Keratinocyte (primary cell): Measurements from ENCODE around the gene POU3F1. TPM values are rescaled to one million over a fixed set of nuclear protein-coding genes. Genes with fewer than 3 reads are reported as not detected.

Experiments
- DNase-seq: peaks from one replicate; pipeline ENCODE4 v3.0.0-alpha.2; 2011; ENCODE audit warnings: low read depth, missing footprints, low spot score
- FAIRE-seq: peaks from 2 replicates; lab custom pipeline; 2011; peaks lifted over from hg19 to GRCh38; lab: Jason Lieb, UNC
- H2AFZ ChIP-seq: 2 replicates; pipeline ENCODE4 v1.6.0; 2012; ENCODE audit warnings: low read length, control low read depth, inconsistent platforms; ENCODE audit not compliant: control insufficient read depth
- H3K27ac ChIP-seq: 2 replicates; pipeline ENCODE4 v1.5.1; 2011; ENCODE audit warnings: low read length; ENCODE audit not compliant: control insufficient read depth, insufficient read depth
- H3K27me3 ChIP-seq: 3 replicates; pipeline ENCODE4 v1.6.0; 2011; ENCODE audit warnings: low read length; ENCODE audit not compliant: control insufficient read depth, insufficient read depth; ENCODE audit errors: extremely low read depth
- H3K36me3 ChIP-seq, 2 experiments: 2 replicates in 1 of 2; 3 replicates in 1 of 2; pipeline ENCODE4 v1.5.1; 2011; ENCODE audit warnings: low read length in 2 of 2, mild to moderate bottlenecking in 1 of 2; ENCODE audit not compliant: control insufficient read depth in 2 of 2, insufficient read depth in 2 of 2; ENCODE audit errors: extremely low read depth in 1 of 2
- H3K4me1 ChIP-seq: 3 replicates; pipeline ENCODE4 v1.5.1; 2011; ENCODE audit warnings: low read length; ENCODE audit not compliant: control insufficient read depth, insufficient read depth; ENCODE audit errors: extremely low read depth
- H3K4me2 ChIP-seq: 3 replicates; pipeline ENCODE4 v1.6.0; 2011; ENCODE audit warnings: low read depth, low read length; ENCODE audit not compliant: control insufficient read depth, insufficient read depth; ENCODE audit errors: extremely low read depth
- H3K4me3 ChIP-seq, 3 experiments: fragments of 200-600 bp in 1 of 3; sonication (generic) in 1 of 3; 2 replicates in 2 of 3; 3 replicates in 1 of 3; pipeline ENCODE4 v1.5.1; 2011 to 2016; ENCODE audit warnings: low read length in 3 of 3, mild to moderate bottlenecking in 3 of 3, control low read depth in 2 of 3, inconsistent platforms in 1 of 3, low read depth in 1 of 3, mixed read lengths in 1 of 3, mixed run types in 1 of 3, moderate library complexity in 1 of 3; ENCODE audit not compliant: control insufficient read depth in 2 of 3, insufficient read depth in 2 of 3; ENCODE audit errors: extremely low read depth in 1 of 3
- H3K79me2 ChIP-seq: 2 replicates; pipeline ENCODE4 v1.6.0; 2012; ENCODE audit warnings: low read length; ENCODE audit not compliant: control insufficient read depth, insufficient read depth
- H3K9ac ChIP-seq: 3 replicates; pipeline ENCODE4 v1.6.0; 2011; ENCODE audit warnings: low read length; ENCODE audit not compliant: control insufficient read depth, insufficient read depth; ENCODE audit errors: extremely low read depth
- H3K9me1 ChIP-seq: 3 replicates; pipeline ENCODE4 v1.6.0; 2011; ENCODE audit warnings: low read length; ENCODE audit not compliant: control insufficient read depth, insufficient read depth; ENCODE audit errors: extremely low read depth
- H3K9me3 ChIP-seq: 2 replicates; pipeline ENCODE4 v1.5.1; 2012; ENCODE audit warnings: low read depth, low read length; ENCODE audit not compliant: control insufficient read depth
- H4K20me1 ChIP-seq: 3 replicates; pipeline ENCODE4 v1.6.0; 2011; ENCODE audit warnings: low read length; ENCODE audit not compliant: control insufficient read depth, insufficient read depth; ENCODE audit errors: extremely low read depth
- CTCF ChIP-seq, 3 experiments: IDR thresholded peaks in 1 of 3; conservative IDR thresholded peaks in 1 of 3; optimal IDR thresholded peaks in 1 of 3; 2 replicates in 2 of 3; 3 replicates in 1 of 3; pipeline versions ENCODE3 to v1.5.1; 2011; ENCODE audit warnings: low read length in 3 of 3, mild to moderate bottlenecking in 3 of 3, moderate library complexity in 2 of 3, control low read depth in 1 of 3, inconsistent platforms in 1 of 3; ENCODE audit not compliant: insufficient read depth in 2 of 3; ENCODE audit errors: extremely low read depth in 1 of 3
- EZH2 ChIP-seq: IDR thresholded peaks from one replicate; pipeline ENCODE4 v1.6.1; 2012; ENCODE audit warnings: inconsistent platforms, mild to moderate bottlenecking, low read length, moderate library complexity
- dilution Hi-C: fragments of 300-500 bp; cut with MboI; formaldehyde crosslinking; loops from one replicate; pipeline ENCODE4 v1.7.0; 2020; ENCODE audit warnings: low sequenced_read_pairs; ENCODE audit not compliant: extremely low pct_ligation_motif_present
- polyA plus RNA-seq, 5 experiments: library from polyadenylated mRNA; depleted of rRNA in 3 of 5; stranded (reverse) in 3 of 5; stranded (forward) in 1 of 5; unstranded in 1 of 5; fragments of >200 nt; gene quantifications; 1 replicate in 1 of 5; 2 replicates in 3 of 5; 3 replicates in 1 of 5; pipeline versions ENCODE4 v1.2.1 to v1.2.3, GENCODE V29; 2011 to 2012; ENCODE audit warnings: missing spikeins in 2 of 5, low read depth in 1 of 5, low replicate concordance in 1 of 5

POU3F1 gene
- polyA plus RNA-seq, 1 donor (not counting 4 experiments of a cell fraction or from before 2014, with no cell fraction given), result 0.59 TPM

DNA sequence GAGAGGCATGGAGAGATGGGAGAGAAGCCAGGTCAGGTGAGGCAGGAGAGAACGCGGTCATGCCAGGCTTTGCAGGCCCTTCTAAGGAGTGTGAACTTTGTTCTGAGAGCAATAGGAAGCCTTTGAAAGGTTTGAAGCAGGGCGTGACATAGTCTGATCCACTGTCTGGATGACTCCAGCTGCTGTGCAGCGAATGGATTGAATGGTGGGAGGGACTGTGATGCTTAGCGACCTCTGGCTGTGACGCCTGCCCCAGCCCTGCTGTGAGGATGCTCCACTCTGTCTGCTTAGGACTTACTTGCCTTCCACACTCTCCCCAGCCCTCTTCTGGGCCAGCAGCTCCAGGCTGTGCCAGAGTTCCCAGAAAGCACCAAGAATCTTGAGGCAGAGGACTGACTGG lies 41.8 kb upstream of the POU3F1 start:
- Histone ChIP-seq H3K9me1 (no peaks in the 10 kb centered on the region), H3K4me3 (no peak overlapping the region), H3K79me2 (no peaks in the 10 kb centered on the region), H3K4me1 (no peaks in the 10 kb centered on the region), H3K4me2 (no peak overlapping the region), H4K20me1 (no peaks in the 10 kb centered on the region), H3K27ac (no peak overlapping the region), H2AFZ (no peak overlapping the region), H3K9me3 (no peaks in the 10 kb centered on the region), H3K36me3 (no peaks in the 10 kb centered on the region), H3K27me3 (no peaks in the 10 kb centered on the region), H3K9ac (no peak overlapping the region)
- dilution Hi-C loops, result no loop called here
- FAIRE-seq, result no peak
- DNase-seq, result no peak
- TF ChIP-seq CTCF (optimal IDR thresholded peaks at IDR 0.05 in 1 of 3, IDR thresholded peaks at IDR 0.05 in 1 of 3, conservative IDR thresholded peaks at IDR 0.05 in 1 of 3; ENCODE audit: extremely low read depth in 1 of 3, insufficient read depth in 2 of 3, low read length in 3 of 3) (peak in 1 of 3 experiments; percentile 62), EZH2 (no peak)

DNA sequence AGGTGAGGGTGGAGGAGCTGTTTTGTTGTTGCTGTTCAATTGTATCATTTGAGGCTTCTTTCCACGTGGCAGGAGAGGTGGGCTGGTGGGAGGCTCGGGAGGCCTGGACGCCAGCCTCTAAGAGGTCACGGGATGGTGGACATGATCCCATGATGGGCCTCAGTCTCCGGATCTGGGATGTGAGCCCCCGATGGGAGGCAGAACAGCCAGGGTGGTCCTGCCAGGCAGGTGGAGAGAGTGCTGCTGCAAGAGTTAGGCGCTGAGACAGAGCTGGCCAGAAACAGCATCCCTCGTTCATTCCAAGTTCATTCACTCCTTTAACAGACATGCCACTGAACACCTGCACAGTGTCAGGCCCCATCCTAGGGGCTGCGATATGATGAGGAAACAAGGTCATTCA lies 41.1 kb upstream of the POU3F1 start:
- DNase-seq (no peak), FAIRE-seq (no peak)
- no peak overlapping the region for H3K4me3 ChIP-seq
- H2AFZ ChIP-seq, result no peak overlapping the region
- no peaks in the 10 kb centered on the region for H3K36me3 ChIP-seq
- H3K9me3 ChIP-seq, result no peaks in the 10 kb centered on the region
- no peaks in the 10 kb centered on the region for H3K9me1 ChIP-seq
- no peaks in the 10 kb centered on the region for H4K20me1 ChIP-seq
- dilution Hi-C loops, result no loop called here
- no peak overlapping the region for H3K4me2 ChIP-seq
- no peaks in the 10 kb centered on the region for H3K27me3 ChIP-seq
- no peak overlapping the region for H3K27ac ChIP-seq
- TF ChIP-seq EZH2 (no peak), CTCF (optimal IDR thresholded peaks at IDR 0.05 in 1 of 3, IDR thresholded peaks at IDR 0.05 in 1 of 3, conservative IDR thresholded peaks at IDR 0.05 in 1 of 3; ENCODE audit: extremely low read depth in 1 of 3, insufficient read depth in 2 of 3, low read length in 3 of 3) (no peak)
- H3K4me1 ChIP-seq, result no peaks in the 10 kb centered on the region
- H3K9ac ChIP-seq, result no peak overlapping the region
- no peaks in the 10 kb centered on the region for H3K79me2 ChIP-seq
